GM18951 (cell line): ENCODE results near the gene G6PC3.
"Not testable (repeated sequence)": the region's sequence is repeated elsewhere in the genome, so short reads cannot be mapped to it uniquely, and the experiment has no call there.

Experiments
- POLR2A ChIP-seq: IDR thresholded peaks from 4 replicates; pipeline ENCODE4 v1.6.1; 2011; ENCODE audit warnings: mild to moderate bottlenecking; ENCODE audit not compliant: insufficient read length, insufficient read depth; ENCODE audit errors: extremely low read depth
- in situ Hi-C: fragments of 300-500 bp; cut with MboI; formaldehyde crosslinking; loops from one replicate; pipeline ENCODE4 v1.12.0; 2022; ENCODE audit warnings: low sequenced_read_pairs, mixed read lengths, inconsistent platforms; ENCODE audit not compliant: unreplicated experiment

Gene G6PC3

GRCh38 chr17:44043272-44043696 is 27.3 kb upstream of the G6PC3 start:
- in situ Hi-C loops: no loop called here
- TF ChIP-seq POLR2A: no peak

GRCh38 chr17:44044071-44044470 is 26.5 kb upstream of the G6PC3 start:
- in situ Hi-C loops: no loop called here

DNA sequence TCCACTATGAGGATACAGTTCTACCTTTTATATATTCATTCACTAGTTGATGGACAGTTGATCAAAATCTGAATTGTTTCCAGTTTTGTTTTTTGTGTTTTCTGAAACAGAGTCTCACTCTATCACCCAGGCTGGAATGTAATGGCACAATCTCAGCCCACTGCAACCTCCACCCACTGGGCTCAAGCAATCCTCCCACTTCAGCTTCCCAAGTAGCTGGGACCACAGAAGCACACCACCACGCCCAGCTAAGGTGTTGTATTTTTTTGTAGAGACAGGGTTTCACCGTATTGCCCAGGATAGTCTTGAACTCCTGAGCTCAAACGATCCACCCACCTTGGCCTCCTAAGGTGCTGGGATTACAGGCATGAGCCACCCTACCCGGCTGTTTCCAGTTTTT is 25.0 kb upstream of the G6PC3 start:
- no peak for TF ChIP-seq POLR2A
- in situ Hi-C loops: no loop called here

More at GRCh38 chr17:44044071-44044470, 26.5 kb upstream of the G6PC3 start:
- no peak for TF ChIP-seq POLR2A

DNA sequence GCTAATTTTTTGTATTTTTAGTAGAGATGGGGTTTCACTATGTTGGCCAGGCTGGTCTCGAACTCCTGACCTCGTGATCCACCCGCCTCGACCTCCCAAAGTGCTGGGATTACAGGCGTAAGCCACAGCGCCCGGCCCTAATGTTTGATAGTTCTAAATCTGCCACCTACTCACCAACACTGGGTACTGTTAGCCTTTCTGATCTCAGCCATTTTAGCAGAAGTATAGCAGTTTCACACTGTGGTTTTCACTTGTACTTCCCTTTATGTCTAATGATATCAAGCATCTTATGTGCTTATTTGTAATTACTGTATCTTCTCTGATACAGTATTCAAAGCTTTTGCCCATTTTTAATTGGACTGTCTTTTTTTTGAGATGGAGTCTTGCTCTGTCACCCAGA is 23.6 kb upstream of the G6PC3 start:
- in situ Hi-C loops: not testable (repeated sequence)

DNA sequence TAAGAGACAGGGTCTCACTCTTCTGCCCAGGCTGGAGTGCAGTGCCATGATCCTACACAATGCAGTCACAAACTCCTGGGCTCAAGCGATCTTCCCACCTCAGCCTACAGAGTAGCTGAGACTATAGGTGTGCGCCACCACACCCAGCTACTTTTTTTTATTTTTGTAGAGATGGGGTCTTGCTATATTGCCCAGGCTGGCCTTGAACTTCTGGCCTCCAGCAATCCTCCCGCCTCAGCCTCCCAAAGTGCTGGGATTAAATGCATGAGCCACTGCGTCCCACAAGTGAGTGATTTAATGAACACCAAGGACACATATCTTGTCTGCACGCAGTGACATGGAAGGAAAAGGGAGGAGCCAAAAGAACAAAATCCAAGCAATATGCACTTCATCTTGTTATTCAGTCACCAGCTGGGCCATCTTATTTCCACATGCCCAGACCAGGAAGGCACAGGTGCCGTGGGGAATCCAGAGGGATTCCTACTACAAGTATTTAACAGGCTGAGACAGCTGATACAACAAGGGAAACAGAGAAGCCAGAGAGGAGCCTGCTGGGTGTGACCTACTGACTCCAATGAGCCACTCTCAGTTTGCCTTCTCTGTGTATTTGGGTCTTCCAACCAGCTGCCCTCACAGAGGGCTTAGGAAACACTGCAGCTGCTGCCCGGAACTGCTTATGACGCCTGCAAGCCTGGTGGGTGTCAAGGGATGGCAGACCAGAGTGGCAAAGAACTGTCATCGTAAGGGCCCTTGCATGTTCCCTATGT is 21.1 kb upstream of the G6PC3 start:
- TF ChIP-seq POLR2A: no peak
- in situ Hi-C loops: no loop called here

- in situ Hi-C loops: no loop called here
- TF ChIP-seq POLR2A: no peak
These were observed 17.2 kb upstream of the G6PC3 start for GRCh38 chr17:44053125-44053872.

- in situ Hi-C loops: no loop called here
- TF ChIP-seq POLR2A: no peak
These were observed 11.2 kb upstream of the G6PC3 start for GRCh38 chr17:44059101-44059892.

GRCh38 chr17:44061446-44061845 is 9.1 kb upstream of the G6PC3 start:
- TF ChIP-seq POLR2A: no peak
- in situ Hi-C loops: no loop called here

- no peak for TF ChIP-seq POLR2A
- in situ Hi-C loops: no loop called here
These were observed 7.7 kb upstream of the G6PC3 start for GRCh38 chr17:44062871-44063270.

GRCh38 chr17:44063704-44064639 is 6.6 kb upstream of the G6PC3 start:
- in situ Hi-C loops: no loop called here
- no peak for TF ChIP-seq POLR2A

DNA sequence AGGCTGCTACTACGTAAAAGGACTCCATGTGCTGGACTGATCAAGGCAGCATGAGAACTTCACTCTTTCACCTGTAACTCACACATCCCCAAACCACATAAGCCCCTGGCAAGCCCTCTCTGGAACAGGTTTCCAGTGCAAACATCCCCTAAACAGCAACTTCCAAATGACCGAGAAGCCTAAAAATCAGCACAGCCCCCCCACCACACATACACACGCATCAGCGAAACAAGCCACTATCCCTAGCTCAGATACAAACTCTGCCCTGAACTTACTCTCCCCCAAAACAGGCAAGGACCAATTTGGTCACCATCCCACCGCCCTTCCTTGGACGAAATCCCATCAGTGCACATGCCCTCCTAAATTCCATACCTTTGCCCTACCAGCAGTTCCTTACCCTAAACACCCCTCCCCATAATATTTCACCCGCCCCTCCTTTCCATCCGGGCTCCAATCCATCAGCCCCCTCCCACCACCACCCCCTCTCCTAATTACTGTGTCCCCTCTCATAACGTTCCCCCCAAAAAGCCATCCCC is 4.8 kb upstream of the G6PC3 start:
- no peak for TF ChIP-seq POLR2A
- in situ Hi-C loops: no loop called here

DNA sequence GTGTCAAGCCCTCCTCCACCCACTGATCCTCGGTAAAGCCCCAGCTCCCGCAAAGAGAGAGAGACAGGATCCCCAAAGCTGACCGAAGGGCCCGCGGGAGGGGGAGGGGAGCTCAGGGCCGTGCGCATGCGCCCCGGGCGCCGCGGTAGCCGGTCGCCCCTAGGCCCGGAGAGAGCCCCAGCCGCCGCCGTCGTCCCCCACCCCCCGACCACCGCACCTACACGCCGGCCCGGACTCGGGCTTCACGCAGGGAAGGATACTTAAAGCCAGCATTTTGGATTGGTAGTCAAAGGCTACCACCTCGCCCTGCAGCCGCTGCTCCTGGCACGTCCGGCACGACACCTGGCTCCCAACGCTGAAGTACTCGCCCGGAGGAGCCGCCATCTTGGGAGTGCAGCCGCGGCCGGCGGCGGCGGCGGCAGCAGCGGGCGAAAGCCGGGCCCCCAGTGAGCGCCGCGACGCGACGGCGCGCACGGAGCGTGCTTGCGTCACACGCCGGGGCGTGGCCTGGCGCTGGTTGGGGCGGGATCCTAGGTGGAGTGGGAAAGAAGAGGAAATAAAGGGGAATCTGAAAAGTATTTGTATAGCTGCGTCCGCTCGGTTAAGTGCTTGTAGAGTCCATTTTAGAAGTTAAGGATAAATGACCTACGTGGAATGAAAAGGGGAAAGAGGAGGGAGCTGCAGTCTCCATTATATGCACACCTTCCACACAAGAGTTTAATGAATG is 4.2 kb upstream of the G6PC3 start, which contains the start of gene LSM12:
TSS of gene LSM12 (minus strand) at position 468 of the 727 bp plus-strand sequence. CDS start at position 384, 84 bp downstream.
- TF ChIP-seq POLR2A: peak; percentile 83
- in situ Hi-C loops: no loop called here
